HepG2 (cell line): ENCODE data around the gene MTX1.

Experiments
- ARNT ChIP-seq: fragments of 450-650 bp; IDR thresholded peaks from 2 replicates; pipeline ENCODE4 v1.6.1; 2017
- DDIT3 ChIP-seq: sonication (generic); formaldehyde crosslinking; IDR thresholded peaks from 2 replicates; pipeline ENCODE4 v1.4.0; 2020; ENCODE audit warnings: mild to moderate bottlenecking, missing genetic modification reagents
- MTA3 ChIP-seq: sonication (generic); formaldehyde crosslinking; IDR thresholded peaks from 2 replicates; pipeline ENCODE4 v1.4.0; 2020; ENCODE audit warnings: missing genetic modification reagents
- NR1H2 ChIP-seq: sonication (generic); formaldehyde crosslinking; IDR thresholded peaks from 2 replicates; pipeline ENCODE4 v1.8.1; 2022; ENCODE audit warnings: low read depth, missing genetic modification reagents, borderline replicate concordance
- NR3C1 ChIP-seq: sonication (generic); formaldehyde crosslinking; IDR thresholded peaks from 2 replicates; pipeline ENCODE4 v1.4.0; 2020; ENCODE audit warnings: missing genetic modification reagents
- REPIN1 ChIP-seq: sonication (generic); formaldehyde crosslinking; IDR thresholded peaks from 2 replicates; pipeline ENCODE4 v1.8.0; 2022; ENCODE audit warnings: missing genetic modification reagents, low read depth, mild to moderate bottlenecking, borderline replicate concordance
- ZNF768 ChIP-seq: sonication (generic); formaldehyde crosslinking; IDR thresholded peaks from 2 replicates; pipeline ENCODE4 v1.4.0; 2020; ENCODE audit warnings: missing genetic modification reagents

DNA sequence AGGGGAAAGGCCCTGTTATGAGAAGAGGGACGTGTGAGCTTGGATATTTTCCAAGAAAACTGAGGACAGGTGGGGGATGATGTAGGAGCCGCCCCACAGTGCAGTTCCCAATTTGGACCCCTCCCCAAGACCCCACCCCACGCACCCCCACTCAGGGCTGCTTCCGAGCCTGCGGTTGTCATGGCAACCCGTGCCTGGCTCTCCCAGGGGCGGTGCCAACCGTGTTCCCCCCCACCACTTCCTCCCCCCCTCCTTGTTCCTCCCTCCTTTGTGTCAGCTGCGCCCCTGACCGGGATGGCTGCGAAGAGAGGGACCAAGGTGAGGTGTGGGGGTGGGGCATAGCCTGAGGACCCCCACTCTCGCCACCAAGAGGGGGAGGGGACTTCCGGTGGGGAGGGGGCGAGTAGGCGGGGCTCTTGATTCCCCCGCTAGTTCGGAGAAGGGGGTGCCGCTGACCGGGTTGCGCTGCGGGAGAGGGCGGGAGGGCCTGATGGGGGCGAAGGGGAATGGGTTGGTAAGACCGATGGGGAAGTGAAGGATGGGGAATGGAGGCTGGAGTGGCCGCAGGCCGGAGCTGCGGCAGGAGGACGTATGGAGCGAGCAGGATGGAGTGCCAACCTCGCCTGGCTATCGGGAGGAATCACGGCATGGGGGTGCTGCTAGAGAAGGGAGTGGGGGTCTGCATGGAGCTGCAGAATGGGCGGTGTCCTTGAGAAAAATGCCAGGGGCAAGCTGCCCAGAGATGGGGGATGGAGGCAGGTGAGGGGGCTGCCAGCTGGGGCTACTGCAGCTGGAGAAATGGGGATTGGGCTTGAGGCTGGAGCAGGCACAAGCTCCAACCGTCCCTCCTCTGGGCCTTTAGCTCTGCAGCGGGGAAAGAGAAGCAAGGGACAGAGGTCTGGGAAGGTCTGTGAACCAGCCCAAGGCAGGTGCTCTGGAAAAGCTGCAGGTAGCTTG, 33.9 kb upstream of the MTX1 start:
- TF ChIP-seq MTA3 (CRISPR knock-in tag), result no peak
- TF ChIP-seq ZNF768 (CRISPR knock-in tag), result no peak
- no peak for TF ChIP-seq DDIT3 (CRISPR knock-in tag)
- TF ChIP-seq NR3C1 (CRISPR knock-in tag), result no peak
- TF ChIP-seq ARNT, result no peak
- TF ChIP-seq REPIN1 (CRISPR knock-in tag), result no peak
- TF ChIP-seq NR1H2 (CRISPR knock-in tag), result no peak
